Measurements from ENCODE around the gene C1QTNF12.

DNA sequence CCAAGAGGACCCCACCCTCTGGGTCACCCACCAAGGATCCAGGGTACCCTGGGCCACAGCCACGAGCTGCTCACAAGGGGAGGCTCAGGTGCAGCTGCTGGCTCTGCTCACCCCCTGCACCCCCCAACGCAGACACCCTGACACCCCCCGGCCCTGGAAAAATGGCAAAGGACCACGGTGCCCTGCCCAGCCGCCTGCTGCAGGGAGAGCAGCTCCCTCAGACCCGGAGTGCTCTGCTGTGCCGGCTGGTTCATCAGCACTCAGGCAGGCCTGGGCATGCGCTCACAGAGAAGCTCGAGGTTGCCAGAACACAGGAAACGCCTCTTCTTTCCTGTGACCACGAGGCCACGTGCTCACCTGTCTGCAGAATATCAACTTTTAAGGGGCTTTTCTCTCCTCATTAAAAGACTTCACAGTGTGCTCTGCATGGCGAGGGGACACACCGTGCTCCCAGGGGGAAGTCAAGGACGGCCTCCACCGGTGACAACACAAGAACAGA is 4.3 kb upstream of the C1QTNF12 start:
- TF ChIP-seq, protein P1, sequence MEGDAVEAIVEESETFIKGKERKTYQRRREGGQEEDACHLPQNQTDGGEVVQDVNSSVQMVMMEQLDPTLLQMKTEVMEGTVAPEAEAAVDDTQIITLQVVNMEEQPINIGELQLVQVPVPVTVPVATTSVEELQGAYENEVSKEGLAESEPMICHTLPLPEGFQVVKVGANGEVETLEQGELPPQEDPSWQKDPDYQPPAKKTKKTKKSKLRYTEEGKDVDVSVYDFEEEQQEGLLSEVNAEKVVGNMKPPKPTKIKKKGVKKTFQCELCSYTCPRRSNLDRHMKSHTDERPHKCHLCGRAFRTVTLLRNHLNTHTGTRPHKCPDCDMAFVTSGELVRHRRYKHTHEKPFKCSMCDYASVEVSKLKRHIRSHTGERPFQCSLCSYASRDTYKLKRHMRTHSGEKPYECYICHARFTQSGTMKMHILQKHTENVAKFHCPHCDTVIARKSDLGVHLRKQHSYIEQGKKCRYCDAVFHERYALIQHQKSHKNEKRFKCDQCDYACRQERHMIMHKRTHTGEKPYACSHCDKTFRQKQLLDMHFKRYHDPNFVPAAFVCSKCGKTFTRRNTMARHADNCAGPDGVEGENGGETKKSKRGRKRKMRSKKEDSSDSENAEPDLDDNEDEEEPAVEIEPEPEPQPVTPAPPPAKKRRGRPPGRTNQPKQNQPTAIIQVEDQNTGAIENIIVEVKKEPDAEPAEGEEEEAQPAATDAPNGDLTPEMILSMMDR (IDR thresholded peaks at IDR 0.05), result no peak
- no peak for TF ChIP-seq POLR2A (IDR thresholded peaks at IDR 0.05)
